MCF 10A (cell line): ENCODE data around the gene GRM7. TPM values are rescaled to one million over a fixed set of nuclear protein-coding genes. Genes with fewer than 3 reads are reported as not detected.

ENCODE experiments used
- BruUV-seq: library from RNA; stranded (reverse); fragments of 400-500 nt; replicated peaks from 2 replicates; lab custom pipeline; 2021; lab: Mats Ljungman, UMichigan
- CTCF ChIA-PET: fragments of 300-600 bp; sonication (Branson Sonifier 250); formaldehyde crosslinking; extraction: SDS; loops from one replicate; lab custom pipeline; 2021; ENCODE audit warnings: antibody characterized with exemption, inconsistent platforms; lab: Yijun Ruan, JAX
- POLR2A ChIA-PET: fragments of 300-600, 350-650 bp; sonication (Branson Sonifier 250); formaldehyde crosslinking; extraction: SDS; loops from one replicate; lab custom pipeline; 2020; ENCODE audit warnings: antibody characterized with exemption, inconsistent platforms; lab: Yijun Ruan, JAX
- DNase-seq: peaks from one replicate; pipeline ENCODE4 v3.0.0-alpha.2; 2018; ENCODE audit not compliant: unreplicated experiment
- H3K27ac Mint-ChIP-seq: one replicate; pipeline ENCODE4 v1.8.0; 2022; ENCODE audit warnings: mild to moderate bottlenecking, low read depth, mixed read lengths; ENCODE audit not compliant: unreplicated experiment
- H3K27me3 Mint-ChIP-seq: one replicate; pipeline ENCODE4 v1.8.0; 2022; ENCODE audit warnings: mixed read lengths; ENCODE audit not compliant: insufficient read depth, unreplicated experiment
- H3K36me3 Mint-ChIP-seq: one replicate; pipeline ENCODE4 v1.8.0; 2022; ENCODE audit warnings: mild to moderate bottlenecking, moderate library complexity, mixed read lengths; ENCODE audit not compliant: insufficient read depth, unreplicated experiment
- H3K4me1 Mint-ChIP-seq: one replicate; pipeline ENCODE4 v1.8.0; 2022; ENCODE audit warnings: mixed read lengths; ENCODE audit not compliant: insufficient read depth, unreplicated experiment
- H3K4me3 Mint-ChIP-seq: one replicate; pipeline ENCODE4 v1.8.0; 2022; ENCODE audit warnings: mild to moderate bottlenecking, moderate library complexity, mixed read lengths; ENCODE audit not compliant: unreplicated experiment
- H3K9me3 Mint-ChIP-seq: one replicate; pipeline ENCODE4 v1.8.0; 2022; ENCODE audit warnings: mixed read lengths; ENCODE audit not compliant: unreplicated experiment
- CTCF ChIP-seq: fragments of 200-600 bp; IDR thresholded peaks from one replicate; pipeline ENCODE4 v1.8.0; 2022; ENCODE audit warnings: antibody characterized with exemption, mild to moderate bottlenecking; ENCODE audit not compliant: unreplicated experiment
- intact Hi-C: fragments of 100-400 bp; cut with micrococcal nuclease; formaldehyde crosslinking; loops from 2 replicates; pipeline ENCODE4 v1.14.1; 2022
- total RNA-seq: library from RNA; stranded (reverse); gene quantifications from 2 replicates; pipeline ENCODE4 v1.2.3, GENCODE V29; 2022

The GRM7 gene
- total RNA-seq, 1 experiment from 2014 or later: not detected

GRCh38 chr3:7095116-7095515, 234.2 kb downstream of the GRM7 start:
- no TSS peak for BruUV-seq
- no peaks in the 10 kb centered on the region for H3K9me3 Mint-ChIP-seq
- peaks cover 12% of the 10 kb centered on the region for H3K36me3 Mint-ChIP-seq
- ChIA-PET CTCF (interaction anchor here (1.2 kb wide), 1 partner anchor 13 kb away, joined by 3 read pairs; no protein-coding TSS in a partner anchor), POLR2A (no interaction called here)
- no peak for TF ChIP-seq CTCF
- no peaks in the 10 kb centered on the region for H3K4me1 Mint-ChIP-seq
- DNase-seq: no peak
- H3K4me3 Mint-ChIP-seq: no peak overlapping the region
- intact Hi-C loops: no loop called here
- no peak overlapping the region for H3K27ac Mint-ChIP-seq
- no peaks in the 10 kb centered on the region for H3K27me3 Mint-ChIP-seq

- DNase-seq: no peak
- peaks cover 19% of the 10 kb centered on the region for H3K9me3 Mint-ChIP-seq
- no peak overlapping the region for H3K4me3 Mint-ChIP-seq
- no peak overlapping the region for H3K27ac Mint-ChIP-seq
- CTCF ChIA-PET: no interaction called here
- no peak for TF ChIP-seq CTCF
- H3K4me1 Mint-ChIP-seq: no peaks in the 10 kb centered on the region
- intact Hi-C loops: no loop called here
- no TSS peak for BruUV-seq
- H3K27me3 Mint-ChIP-seq: no peaks in the 10 kb centered on the region
- no peaks in the 10 kb centered on the region for H3K36me3 Mint-ChIP-seq
- POLR2A ChIA-PET: no interaction called here
Observed at GRCh38 chr3:7100136-7100535, 239.2 kb downstream of the GRM7 start.

- ChIA-PET CTCF (no interaction called here), POLR2A (no interaction called here)
- H3K9me3 Mint-ChIP-seq: peaks cover 19% of the 10 kb centered on the region
- intact Hi-C loops: no loop called here
- no peak overlapping the region for H3K4me3 Mint-ChIP-seq
- no peak for TF ChIP-seq CTCF
- no peak for DNase-seq
- no peaks in the 10 kb centered on the region for H3K4me1 Mint-ChIP-seq
- no TSS peak for BruUV-seq
- no peaks in the 10 kb centered on the region for H3K27me3 Mint-ChIP-seq
- no peak overlapping the region for H3K27ac Mint-ChIP-seq
- H3K36me3 Mint-ChIP-seq: no peaks in the 10 kb centered on the region
Observed at GRCh38 chr3:7106635-7107034, 245.7 kb downstream of the GRM7 start.

- intact Hi-C loops: no loop called here
- no peak for TF ChIP-seq CTCF
- CTCF ChIA-PET: no interaction called here
- H3K27ac Mint-ChIP-seq: no peak overlapping the region
- H3K36me3 Mint-ChIP-seq: no peaks in the 10 kb centered on the region
- no peaks in the 10 kb centered on the region for H3K4me1 Mint-ChIP-seq
- no peaks in the 10 kb centered on the region for H3K9me3 Mint-ChIP-seq
- no peak for DNase-seq
- H3K27me3 Mint-ChIP-seq: no peaks in the 10 kb centered on the region
- no TSS peak for BruUV-seq
- H3K4me3 Mint-ChIP-seq: no peak overlapping the region
- POLR2A ChIA-PET: no interaction called here
Observed at GRCh38 chr3:7112523-7113056, 251.7 kb downstream of the GRM7 start.
